H1 (cell line): ENCODE data around the gene ANKRD17.

Experiments
- EP300 ChIP-seq, 2 experiments: IDR thresholded peaks; 1 replicate in 1 of 2; 2 replicates in 1 of 2; pipeline ENCODE4 v1.6.1; 2011 to 2012; ENCODE audit warnings: low read depth in 2 of 2, low read length in 2 of 2, mild to moderate bottlenecking in 2 of 2, borderline replicate concordance in 1 of 2, inconsistent platforms in 1 of 2, moderate library complexity in 1 of 2
- HDAC2 ChIP-seq, 2 experiments: fragments of 300-600 bp in 1 of 2; sonication (generic) in 1 of 2; IDR thresholded peaks; 2 replicates each; pipeline ENCODE4 v1.6.1; 2011 to 2012; ENCODE audit warnings: low read depth in 2 of 2, low read length in 2 of 2, mild to moderate bottlenecking in 2 of 2, moderate library complexity in 2 of 2, borderline replicate concordance in 1 of 2, inconsistent platforms in 1 of 2
- JUN ChIP-seq: IDR thresholded peaks from 2 replicates; pipeline ENCODE4 v1.6.1; 2011; ENCODE audit warnings: low read depth, mild to moderate bottlenecking, improper control_type of control experiment, low read length
- POLR2AphosphoS5 ChIP-seq: IDR thresholded peaks from 2 replicates; pipeline ENCODE4 v1.6.1; 2011; ENCODE audit warnings: low read depth, low read length
- RAD21 ChIP-seq, 2 experiments: IDR thresholded peaks in 1 of 2; conservative IDR thresholded peaks in 1 of 2; 2 replicates each; pipeline ENCODE4 v1.6.1; 2011; ENCODE audit warnings: low read depth in 2 of 2, low read length in 2 of 2, improper control_type of control experiment in 1 of 2, inconsistent platforms in 1 of 2, mild to moderate bottlenecking in 1 of 2, moderate library complexity in 1 of 2
- RFX5 ChIP-seq: IDR thresholded peaks from 2 replicates; pipeline ENCODE4 v1.6.1; 2011; ENCODE audit warnings: low read depth, low read length, improper control_type of control experiment, borderline replicate concordance
- TAF1 ChIP-seq: IDR thresholded peaks from 2 replicates; pipeline ENCODE4 v1.6.1; 2011; ENCODE audit warnings: mild to moderate bottlenecking, low read depth, low read length
- TF ChIP-seq, protein P1 (sequence below), 3 experiments: IDR thresholded peaks; 1 replicate in 2 of 3; 2 replicates in 1 of 3; pipeline versions ENCODE4 v1.5.1 to v1.6.1; 2011; ENCODE audit warnings: low read length in 3 of 3, mild to moderate bottlenecking in 3 of 3, inconsistent platforms in 2 of 3, low read depth in 1 of 3, moderate library complexity in 1 of 3; ENCODE audit not compliant: insufficient read depth in 1 of 3; ENCODE audit errors: control extremely low read depth in 1 of 3
- TF ChIP-seq, protein P2 (sequence below): fragments of 300-600 bp; sonication (generic); IDR thresholded peaks from 2 replicates; pipeline ENCODE4 v1.7.1; 2012; ENCODE audit warnings: low read length, moderate library complexity, mild to moderate bottlenecking, inconsistent platforms; ENCODE audit not compliant: insufficient replicate concordance

DNA sequence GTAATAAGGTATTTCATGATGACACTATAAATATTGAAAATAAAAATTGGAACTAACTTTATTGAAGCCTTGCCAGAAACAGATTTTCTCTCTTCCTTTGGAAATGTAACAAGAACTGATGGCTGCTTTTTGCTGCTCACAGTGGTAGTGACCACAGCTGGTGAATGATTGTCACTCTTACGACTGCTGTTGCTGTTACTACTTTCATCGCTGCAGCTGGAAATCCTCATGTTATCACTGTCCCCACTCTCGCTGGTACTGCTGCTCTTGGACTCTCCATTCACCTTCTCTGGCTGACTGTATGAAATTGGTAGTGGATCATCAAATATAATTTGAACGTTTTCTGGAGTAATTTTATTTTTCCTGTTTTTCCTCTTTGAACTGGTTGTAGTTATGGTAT is 160.6 kb downstream of the ANKRD17 start:
- TF ChIP-seq, protein P1, sequence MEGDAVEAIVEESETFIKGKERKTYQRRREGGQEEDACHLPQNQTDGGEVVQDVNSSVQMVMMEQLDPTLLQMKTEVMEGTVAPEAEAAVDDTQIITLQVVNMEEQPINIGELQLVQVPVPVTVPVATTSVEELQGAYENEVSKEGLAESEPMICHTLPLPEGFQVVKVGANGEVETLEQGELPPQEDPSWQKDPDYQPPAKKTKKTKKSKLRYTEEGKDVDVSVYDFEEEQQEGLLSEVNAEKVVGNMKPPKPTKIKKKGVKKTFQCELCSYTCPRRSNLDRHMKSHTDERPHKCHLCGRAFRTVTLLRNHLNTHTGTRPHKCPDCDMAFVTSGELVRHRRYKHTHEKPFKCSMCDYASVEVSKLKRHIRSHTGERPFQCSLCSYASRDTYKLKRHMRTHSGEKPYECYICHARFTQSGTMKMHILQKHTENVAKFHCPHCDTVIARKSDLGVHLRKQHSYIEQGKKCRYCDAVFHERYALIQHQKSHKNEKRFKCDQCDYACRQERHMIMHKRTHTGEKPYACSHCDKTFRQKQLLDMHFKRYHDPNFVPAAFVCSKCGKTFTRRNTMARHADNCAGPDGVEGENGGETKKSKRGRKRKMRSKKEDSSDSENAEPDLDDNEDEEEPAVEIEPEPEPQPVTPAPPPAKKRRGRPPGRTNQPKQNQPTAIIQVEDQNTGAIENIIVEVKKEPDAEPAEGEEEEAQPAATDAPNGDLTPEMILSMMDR (IDR thresholded peaks at IDR 0.05; ENCODE audit: control extremely low read depth in 1 of 3, insufficient read depth in 1 of 3, low read depth in 1 of 3, low read length in 3 of 3): no peak
- no peak for TF ChIP-seq POLR2AphosphoS5
- TF ChIP-seq JUN: no peak
- TF ChIP-seq RAD21 (IDR thresholded peaks at IDR 0.05 in 1 of 2, conservative IDR thresholded peaks at IDR 0.05 in 1 of 2; ENCODE audit: low read depth in 2 of 2, low read length in 2 of 2): no peak
- TF ChIP-seq, protein P2, sequence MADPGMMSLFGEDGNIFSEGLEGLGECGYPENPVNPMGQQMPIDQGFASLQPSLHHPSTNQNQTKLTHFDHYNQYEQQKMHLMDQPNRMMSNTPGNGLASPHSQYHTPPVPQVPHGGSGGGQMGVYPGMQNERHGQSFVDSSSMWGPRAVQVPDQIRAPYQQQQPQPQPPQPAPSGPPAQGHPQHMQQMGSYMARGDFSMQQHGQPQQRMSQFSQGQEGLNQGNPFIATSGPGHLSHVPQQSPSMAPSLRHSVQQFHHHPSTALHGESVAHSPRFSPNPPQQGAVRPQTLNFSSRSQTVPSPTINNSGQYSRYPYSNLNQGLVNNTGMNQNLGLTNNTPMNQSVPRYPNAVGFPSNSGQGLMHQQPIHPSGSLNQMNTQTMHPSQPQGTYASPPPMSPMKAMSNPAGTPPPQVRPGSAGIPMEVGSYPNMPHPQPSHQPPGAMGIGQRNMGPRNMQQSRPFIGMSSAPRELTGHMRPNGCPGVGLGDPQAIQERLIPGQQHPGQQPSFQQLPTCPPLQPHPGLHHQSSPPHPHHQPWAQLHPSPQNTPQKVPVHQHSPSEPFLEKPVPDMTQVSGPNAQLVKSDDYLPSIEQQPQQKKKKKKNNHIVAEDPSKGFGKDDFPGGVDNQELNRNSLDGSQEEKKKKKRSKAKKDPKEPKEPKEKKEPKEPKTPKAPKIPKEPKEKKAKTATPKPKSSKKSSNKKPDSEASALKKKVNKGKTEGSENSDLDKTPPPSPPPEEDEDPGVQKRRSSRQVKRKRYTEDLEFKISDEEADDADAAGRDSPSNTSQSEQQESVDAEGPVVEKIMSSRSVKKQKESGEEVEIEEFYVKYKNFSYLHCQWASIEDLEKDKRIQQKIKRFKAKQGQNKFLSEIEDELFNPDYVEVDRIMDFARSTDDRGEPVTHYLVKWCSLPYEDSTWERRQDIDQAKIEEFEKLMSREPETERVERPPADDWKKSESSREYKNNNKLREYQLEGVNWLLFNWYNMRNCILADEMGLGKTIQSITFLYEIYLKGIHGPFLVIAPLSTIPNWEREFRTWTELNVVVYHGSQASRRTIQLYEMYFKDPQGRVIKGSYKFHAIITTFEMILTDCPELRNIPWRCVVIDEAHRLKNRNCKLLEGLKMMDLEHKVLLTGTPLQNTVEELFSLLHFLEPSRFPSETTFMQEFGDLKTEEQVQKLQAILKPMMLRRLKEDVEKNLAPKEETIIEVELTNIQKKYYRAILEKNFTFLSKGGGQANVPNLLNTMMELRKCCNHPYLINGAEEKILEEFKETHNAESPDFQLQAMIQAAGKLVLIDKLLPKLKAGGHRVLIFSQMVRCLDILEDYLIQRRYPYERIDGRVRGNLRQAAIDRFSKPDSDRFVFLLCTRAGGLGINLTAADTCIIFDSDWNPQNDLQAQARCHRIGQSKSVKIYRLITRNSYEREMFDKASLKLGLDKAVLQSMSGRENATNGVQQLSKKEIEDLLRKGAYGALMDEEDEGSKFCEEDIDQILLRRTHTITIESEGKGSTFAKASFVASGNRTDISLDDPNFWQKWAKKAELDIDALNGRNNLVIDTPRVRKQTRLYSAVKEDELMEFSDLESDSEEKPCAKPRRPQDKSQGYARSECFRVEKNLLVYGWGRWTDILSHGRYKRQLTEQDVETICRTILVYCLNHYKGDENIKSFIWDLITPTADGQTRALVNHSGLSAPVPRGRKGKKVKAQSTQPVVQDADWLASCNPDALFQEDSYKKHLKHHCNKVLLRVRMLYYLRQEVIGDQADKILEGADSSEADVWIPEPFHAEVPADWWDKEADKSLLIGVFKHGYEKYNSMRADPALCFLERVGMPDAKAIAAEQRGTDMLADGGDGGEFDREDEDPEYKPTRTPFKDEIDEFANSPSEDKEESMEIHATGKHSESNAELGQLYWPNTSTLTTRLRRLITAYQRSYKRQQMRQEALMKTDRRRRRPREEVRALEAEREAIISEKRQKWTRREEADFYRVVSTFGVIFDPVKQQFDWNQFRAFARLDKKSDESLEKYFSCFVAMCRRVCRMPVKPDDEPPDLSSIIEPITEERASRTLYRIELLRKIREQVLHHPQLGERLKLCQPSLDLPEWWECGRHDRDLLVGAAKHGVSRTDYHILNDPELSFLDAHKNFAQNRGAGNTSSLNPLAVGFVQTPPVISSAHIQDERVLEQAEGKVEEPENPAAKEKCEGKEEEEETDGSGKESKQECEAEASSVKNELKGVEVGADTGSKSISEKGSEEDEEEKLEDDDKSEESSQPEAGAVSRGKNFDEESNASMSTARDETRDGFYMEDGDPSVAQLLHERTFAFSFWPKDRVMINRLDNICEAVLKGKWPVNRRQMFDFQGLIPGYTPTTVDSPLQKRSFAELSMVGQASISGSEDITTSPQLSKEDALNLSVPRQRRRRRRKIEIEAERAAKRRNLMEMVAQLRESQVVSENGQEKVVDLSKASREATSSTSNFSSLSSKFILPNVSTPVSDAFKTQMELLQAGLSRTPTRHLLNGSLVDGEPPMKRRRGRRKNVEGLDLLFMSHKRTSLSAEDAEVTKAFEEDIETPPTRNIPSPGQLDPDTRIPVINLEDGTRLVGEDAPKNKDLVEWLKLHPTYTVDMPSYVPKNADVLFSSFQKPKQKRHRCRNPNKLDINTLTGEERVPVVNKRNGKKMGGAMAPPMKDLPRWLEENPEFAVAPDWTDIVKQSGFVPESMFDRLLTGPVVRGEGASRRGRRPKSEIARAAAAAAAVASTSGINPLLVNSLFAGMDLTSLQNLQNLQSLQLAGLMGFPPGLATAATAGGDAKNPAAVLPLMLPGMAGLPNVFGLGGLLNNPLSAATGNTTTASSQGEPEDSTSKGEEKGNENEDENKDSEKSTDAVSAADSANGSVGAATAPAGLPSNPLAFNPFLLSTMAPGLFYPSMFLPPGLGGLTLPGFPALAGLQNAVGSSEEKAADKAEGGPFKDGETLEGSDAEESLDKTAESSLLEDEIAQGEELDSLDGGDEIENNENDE: no peak
- no peak for TF ChIP-seq HDAC2 (IDR thresholded peaks at IDR 0.05; ENCODE audit: borderline replicate concordance in 1 of 2, low read depth in 2 of 2, low read length in 2 of 2)
- TF ChIP-seq RFX5: no peak
- TF ChIP-seq TAF1: no peak
- TF ChIP-seq EP300 (IDR thresholded peaks at IDR 0.05; ENCODE audit: borderline replicate concordance in 1 of 2, low read depth in 2 of 2, low read length in 2 of 2): no peak
